MCF 10A (cell line): ENCODE measurements around the gene CABP2. TPM values are rescaled to one million over a fixed set of nuclear protein-coding genes. Genes with fewer than 3 reads are reported as not detected.

Experiments used
- BruUV-seq: library from RNA; stranded (reverse); fragments of 400-500 nt; replicated peaks from 2 replicates; lab custom pipeline; 2021; lab: Mats Ljungman, UMichigan
- CTCF ChIA-PET: fragments of 300-600 bp; sonication (Branson Sonifier 250); formaldehyde crosslinking; extraction: SDS; loops from one replicate; lab custom pipeline; 2021; ENCODE audit warnings: antibody characterized with exemption, inconsistent platforms; lab: Yijun Ruan, JAX
- POLR2A ChIA-PET: fragments of 300-600, 350-650 bp; sonication (Branson Sonifier 250); formaldehyde crosslinking; extraction: SDS; loops from one replicate; lab custom pipeline; 2020; ENCODE audit warnings: antibody characterized with exemption, inconsistent platforms; lab: Yijun Ruan, JAX
- DNase-seq: peaks from one replicate; pipeline ENCODE4 v3.0.0-alpha.2; 2018; ENCODE audit not compliant: unreplicated experiment
- H3K27ac Mint-ChIP-seq: one replicate; pipeline ENCODE4 v1.8.0; 2022; ENCODE audit warnings: mild to moderate bottlenecking, low read depth, mixed read lengths; ENCODE audit not compliant: unreplicated experiment
- H3K27me3 Mint-ChIP-seq: one replicate; pipeline ENCODE4 v1.8.0; 2022; ENCODE audit warnings: mixed read lengths; ENCODE audit not compliant: insufficient read depth, unreplicated experiment
- H3K36me3 Mint-ChIP-seq: one replicate; pipeline ENCODE4 v1.8.0; 2022; ENCODE audit warnings: mild to moderate bottlenecking, moderate library complexity, mixed read lengths; ENCODE audit not compliant: insufficient read depth, unreplicated experiment
- H3K4me1 Mint-ChIP-seq: one replicate; pipeline ENCODE4 v1.8.0; 2022; ENCODE audit warnings: mixed read lengths; ENCODE audit not compliant: insufficient read depth, unreplicated experiment
- H3K4me3 Mint-ChIP-seq: one replicate; pipeline ENCODE4 v1.8.0; 2022; ENCODE audit warnings: mild to moderate bottlenecking, moderate library complexity, mixed read lengths; ENCODE audit not compliant: unreplicated experiment
- H3K9me3 Mint-ChIP-seq: one replicate; pipeline ENCODE4 v1.8.0; 2022; ENCODE audit warnings: mixed read lengths; ENCODE audit not compliant: unreplicated experiment
- CTCF ChIP-seq: fragments of 200-600 bp; IDR thresholded peaks from one replicate; pipeline ENCODE4 v1.8.0; 2022; ENCODE audit warnings: antibody characterized with exemption, mild to moderate bottlenecking; ENCODE audit not compliant: unreplicated experiment
- intact Hi-C: fragments of 100-400 bp; cut with micrococcal nuclease; formaldehyde crosslinking; loops from 2 replicates; pipeline ENCODE4 v1.14.1; 2022
- total RNA-seq: library from RNA; stranded (reverse); gene quantifications from 2 replicates; pipeline ENCODE4 v1.2.3, GENCODE V29; 2022

The CABP2 gene
- total RNA-seq, 1 experiment from 2014 or later: not detected

GRCh38 chr11:67492801-67493547 lies 30.3 kb downstream of the CABP2 start:
- H3K36me3 Mint-ChIP-seq: peaks cover 32% of the 10 kb centered on the region
- no peak overlapping the region for H3K27ac Mint-ChIP-seq

GRCh38 chr11:67492069-67492727 lies 31.0 kb downstream of the CABP2 start:
- no peaks in the 10 kb centered on the region for H3K27me3 Mint-ChIP-seq
- H3K4me1 Mint-ChIP-seq: no peaks in the 10 kb centered on the region
- ChIA-PET POLR2A (interaction anchor here (0.5 to 1.4 kb wide), 5 partner anchors 9 to 189 kb away, joined by 3 to 4 read pairs (median 3); partner anchors contain the start of genes AIP and SSH3), CTCF (no interaction called here)
- no TSS peak for BruUV-seq
- DNase-seq: no peak
- no peaks in the 10 kb centered on the region for H3K9me3 Mint-ChIP-seq
- no peak for TF ChIP-seq CTCF
- no peak overlapping the region for H3K4me3 Mint-ChIP-seq
- intact Hi-C loops: no loop called here
- H3K36me3 Mint-ChIP-seq: peaks cover 40% of the 10 kb centered on the region
- H3K27ac Mint-ChIP-seq: no peak overlapping the region

More at GRCh38 chr11:67492801-67493547, 30.3 kb downstream of the CABP2 start:
- Mint-ChIP-seq H3K4me1 (no peaks in the 10 kb centered on the region), H3K4me3 (no peak overlapping the region), H3K9me3 (no peaks in the 10 kb centered on the region), H3K27me3 (no peaks in the 10 kb centered on the region)
- DNase-seq: no peak
- ChIA-PET POLR2A (interaction anchor here (0.5 to 1.1 kb wide), 4 partner anchors 8 to 189 kb away, joined by 3 to 4 read pairs (median 3); partner anchors contain the start of genes AIP and SSH3), CTCF (no interaction called here)
- no peak for TF ChIP-seq CTCF
- intact Hi-C loops: no loop called here
- no TSS peak for BruUV-seq

GRCh38 chr11:67491276-67492068 lies 31.8 kb downstream of the CABP2 start:
- POLR2A ChIA-PET: interaction anchor here (0.5 to 1.4 kb wide), 4 partner anchors 8 to 109 kb away, joined by 3 read pairs; partner anchors contain the start of gene AIP
- Mint-ChIP-seq H3K27ac (no peak overlapping the region), H3K36me3 (peaks cover 40% of the 10 kb centered on the region), H3K9me3 (no peaks in the 10 kb centered on the region), H3K27me3 (no peaks in the 10 kb centered on the region), H3K4me3 (no peak overlapping the region), H3K4me1 (peaks cover under 1% of the 10 kb centered on the region)
- CTCF ChIA-PET: no interaction called here
- no peak for DNase-seq
- no peak for TF ChIP-seq CTCF
- BruUV-seq: no TSS peak
- intact Hi-C loops: no loop called here
